HG02798 (cell line): ENCODE data around the gene FUCA1.
"Not testable (repeated sequence)": the region's sequence is repeated elsewhere in the genome, so short reads cannot be mapped to it uniquely, and the experiment has no call there.

Experiments
- ATAC-seq: cut with Tn5 transposase; IDR thresholded peaks from one replicate; pipeline ENCODE4 v1.9.1; 2021; ENCODE audit warnings: mild to moderate bottlenecking; ENCODE audit not compliant: unreplicated experiment, poor library complexity

Gene FUCA1

GRCh38 chr1:23867895-23868556 is at the start of gene FUCA1:
Gene FUCA1 (minus strand): TSS chr1:23868290. CDS start chr1:23868286, 4 bp downstream.
- peak; percentile 94 for ATAC-seq

- peak; percentile 73 for ATAC-seq
Measured at GRCh38 chr1:23916209-23917131, 48.4 kb upstream of the FUCA1 start.

DNA sequence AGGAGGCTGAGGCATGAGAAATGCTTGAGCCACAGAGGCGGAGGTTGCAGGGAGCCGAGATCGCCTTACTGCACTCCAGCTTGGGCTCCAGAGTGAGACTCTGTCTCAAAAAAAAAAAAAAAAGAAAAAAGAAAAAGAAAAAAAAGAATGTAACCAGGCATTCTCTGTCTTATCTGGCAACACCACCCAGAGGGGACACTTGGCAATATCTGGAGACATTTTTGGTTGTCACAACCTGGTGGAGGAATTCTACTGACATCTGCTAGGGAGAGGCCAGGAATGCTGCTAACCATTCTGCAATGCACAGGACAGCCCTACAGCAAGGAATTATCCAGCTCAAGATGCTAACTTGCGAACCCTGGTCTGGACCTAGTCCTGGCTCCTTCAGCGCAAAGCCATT is 47.4 kb upstream of the FUCA1 start:
- ATAC-seq: no peak

DNA sequence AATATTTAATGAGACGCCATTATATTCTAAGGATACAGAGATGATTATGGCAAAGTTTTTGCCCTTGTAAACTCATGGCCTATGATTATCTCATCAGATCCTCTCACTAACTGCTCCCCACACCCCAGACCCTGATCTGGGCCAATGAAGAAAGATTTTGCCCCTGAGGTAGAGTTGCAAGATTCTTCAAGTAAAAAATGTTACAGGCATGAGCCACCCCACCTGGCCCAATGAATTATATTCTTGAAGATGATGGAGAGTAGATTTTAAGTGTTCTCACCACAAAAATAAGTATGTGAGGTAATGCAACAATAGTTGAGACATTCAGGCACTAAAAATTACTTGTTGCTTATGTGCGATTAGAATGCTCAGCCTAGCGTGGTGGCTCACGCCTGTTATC is 46.8 kb upstream of the FUCA1 start:
- no peak for ATAC-seq

DNA sequence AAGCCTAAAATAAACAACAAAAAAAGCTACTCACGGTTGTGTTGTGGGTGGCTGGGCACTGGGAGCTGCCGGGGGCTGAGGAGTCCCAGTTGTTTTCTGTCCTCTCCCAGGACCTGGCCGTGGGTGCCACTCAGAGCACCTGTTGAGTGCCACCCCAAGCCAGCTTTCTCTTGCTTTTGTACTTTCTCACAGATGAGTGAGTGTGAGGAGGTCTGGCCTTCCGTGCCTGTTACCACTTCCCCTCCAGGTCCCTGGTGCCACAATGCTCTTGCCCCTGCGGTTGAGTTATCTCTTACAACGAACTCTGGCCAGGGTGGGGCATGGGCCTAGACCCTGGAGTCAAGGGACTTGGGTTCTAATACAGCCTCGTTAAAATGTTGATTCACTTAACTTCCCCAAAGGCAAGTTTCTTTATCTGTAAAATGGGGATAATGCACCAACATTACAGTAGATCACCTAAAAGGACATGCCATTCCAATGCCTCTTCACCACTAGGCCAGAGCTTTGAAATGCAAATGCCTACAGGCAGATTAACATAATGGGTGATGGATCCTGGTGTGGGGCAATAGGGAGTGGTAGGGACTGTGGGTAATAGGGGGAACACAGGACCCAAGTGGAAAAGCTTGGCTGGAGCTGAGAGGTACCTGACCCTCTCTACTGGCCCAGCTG is 45.3 kb upstream of the FUCA1 start, which contains the start of gene CNR2:
TSS of gene CNR2 (minus strand) at position 151 of the 669 bp plus-strand sequence. CDS start 37,745 bp downstream, outside the sequence.
- ATAC-seq: no peak

- no peak for ATAC-seq
Measured at GRCh38 chr1:23911921-23912320, 43.8 kb upstream of the FUCA1 start.

DNA sequence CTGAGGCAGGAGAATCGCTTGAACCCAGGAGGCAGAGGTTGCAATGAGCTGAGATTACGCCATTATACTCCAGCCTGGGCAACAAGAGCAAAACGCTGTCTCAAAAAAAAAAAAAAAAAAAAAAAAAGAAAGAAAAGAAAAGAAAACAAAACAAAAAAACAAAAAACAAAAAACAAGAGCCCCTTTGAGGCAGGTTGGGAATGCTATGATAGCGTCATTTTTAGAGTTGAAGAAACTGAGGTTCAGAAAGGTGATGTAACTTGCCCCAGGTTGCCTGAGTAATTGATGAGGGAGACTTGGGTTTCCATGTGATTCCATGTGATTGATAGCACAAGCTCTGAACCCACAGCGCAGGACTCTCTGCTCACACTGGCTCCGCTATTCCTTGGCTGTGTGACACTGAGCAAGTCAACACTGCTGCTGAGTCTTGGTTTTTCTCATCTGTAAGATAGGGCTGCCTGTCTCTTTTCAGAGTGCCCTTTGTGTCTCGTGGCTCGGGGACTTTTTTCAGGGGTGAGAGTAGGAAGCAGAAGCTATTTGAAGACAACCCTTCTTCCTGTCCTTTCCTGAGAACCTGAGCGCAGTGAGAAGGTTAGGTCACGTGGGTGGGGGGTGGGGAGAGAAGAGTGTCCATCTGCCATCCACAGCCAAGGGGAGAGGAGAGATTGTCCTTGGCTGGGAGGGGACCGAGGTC is 42.6 kb upstream of the FUCA1 start:
- peak; percentile 23 for ATAC-seq

- no peak for ATAC-seq
Measured at GRCh38 chr1:23910144-23910543, 42.1 kb upstream of the FUCA1 start.

DNA sequence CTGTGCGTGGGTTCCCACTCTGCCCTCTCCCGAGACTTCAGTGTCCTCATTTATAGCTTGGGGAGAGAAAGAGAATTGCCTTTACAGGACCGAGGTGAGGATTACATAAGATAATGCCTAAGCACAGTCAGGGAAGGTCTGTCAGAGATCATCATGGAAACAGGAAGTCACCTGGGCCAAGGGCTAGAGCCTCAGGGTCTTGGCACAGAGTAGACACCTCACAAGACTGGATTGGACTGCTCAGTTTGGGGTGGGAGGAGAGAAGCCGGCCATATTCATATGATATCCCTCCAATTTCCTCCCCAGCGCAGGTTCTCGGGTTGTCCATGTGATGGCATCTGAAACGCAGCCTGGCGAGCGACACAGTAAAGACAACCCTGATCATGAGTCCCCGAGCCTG is 41.3 kb upstream of the FUCA1 start:
- ATAC-seq: no peak

DNA sequence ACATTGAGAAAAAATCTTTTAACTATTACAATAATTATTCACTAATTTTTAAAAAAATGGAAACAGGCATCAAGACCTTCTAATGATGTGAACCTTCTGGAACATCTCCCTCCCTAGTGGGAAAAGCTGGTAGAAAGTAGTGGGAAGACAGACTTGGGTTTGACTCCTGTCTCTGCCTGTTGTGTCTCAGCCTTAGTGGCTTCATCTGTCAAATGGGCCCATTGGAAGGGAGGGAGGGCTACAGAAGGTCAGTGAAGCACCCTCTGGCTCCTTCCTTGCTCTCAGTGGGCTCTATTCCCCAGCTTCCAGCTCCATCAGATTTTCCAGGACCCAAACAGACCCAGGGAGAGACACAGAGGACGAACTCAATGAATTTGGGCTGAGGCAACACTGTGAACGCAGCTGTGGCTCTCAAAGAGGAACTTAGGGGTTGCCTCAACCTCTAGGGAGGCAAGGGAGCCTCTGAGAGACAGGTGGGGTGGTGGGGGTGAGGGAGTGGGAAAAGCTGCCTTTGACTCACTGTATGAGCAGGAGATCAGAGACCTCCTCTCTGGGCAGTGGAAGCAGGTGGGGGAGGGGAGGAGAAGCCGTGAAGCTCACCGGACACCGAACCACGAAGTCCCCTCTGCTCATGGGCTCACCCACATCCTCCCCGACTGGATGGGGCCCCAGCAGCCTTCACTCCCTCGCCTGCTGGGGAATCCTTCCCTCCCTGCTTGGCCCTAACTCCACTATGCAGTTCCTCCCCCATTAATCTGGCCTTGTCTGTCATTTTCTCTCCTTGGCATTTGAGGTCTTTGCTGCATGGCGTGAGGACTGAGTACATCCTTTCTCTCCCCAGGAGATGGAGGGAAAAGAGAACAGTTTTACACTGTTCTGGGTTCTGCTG is 40.6 kb upstream of the FUCA1 start:
- ATAC-seq: no peak

- no peak for ATAC-seq
Measured at GRCh38 chr1:23906731-23907130, 38.6 kb upstream of the FUCA1 start.

- ATAC-seq: no peak
Measured at GRCh38 chr1:23905461-23906025, 37.5 kb upstream of the FUCA1 start.

GRCh38 chr1:23904748-23905357 is 36.8 kb upstream of the FUCA1 start:
- ATAC-seq: peak; percentile 33

GRCh38 chr1:23903754-23904153 is 35.7 kb upstream of the FUCA1 start:
- no peak for ATAC-seq

DNA sequence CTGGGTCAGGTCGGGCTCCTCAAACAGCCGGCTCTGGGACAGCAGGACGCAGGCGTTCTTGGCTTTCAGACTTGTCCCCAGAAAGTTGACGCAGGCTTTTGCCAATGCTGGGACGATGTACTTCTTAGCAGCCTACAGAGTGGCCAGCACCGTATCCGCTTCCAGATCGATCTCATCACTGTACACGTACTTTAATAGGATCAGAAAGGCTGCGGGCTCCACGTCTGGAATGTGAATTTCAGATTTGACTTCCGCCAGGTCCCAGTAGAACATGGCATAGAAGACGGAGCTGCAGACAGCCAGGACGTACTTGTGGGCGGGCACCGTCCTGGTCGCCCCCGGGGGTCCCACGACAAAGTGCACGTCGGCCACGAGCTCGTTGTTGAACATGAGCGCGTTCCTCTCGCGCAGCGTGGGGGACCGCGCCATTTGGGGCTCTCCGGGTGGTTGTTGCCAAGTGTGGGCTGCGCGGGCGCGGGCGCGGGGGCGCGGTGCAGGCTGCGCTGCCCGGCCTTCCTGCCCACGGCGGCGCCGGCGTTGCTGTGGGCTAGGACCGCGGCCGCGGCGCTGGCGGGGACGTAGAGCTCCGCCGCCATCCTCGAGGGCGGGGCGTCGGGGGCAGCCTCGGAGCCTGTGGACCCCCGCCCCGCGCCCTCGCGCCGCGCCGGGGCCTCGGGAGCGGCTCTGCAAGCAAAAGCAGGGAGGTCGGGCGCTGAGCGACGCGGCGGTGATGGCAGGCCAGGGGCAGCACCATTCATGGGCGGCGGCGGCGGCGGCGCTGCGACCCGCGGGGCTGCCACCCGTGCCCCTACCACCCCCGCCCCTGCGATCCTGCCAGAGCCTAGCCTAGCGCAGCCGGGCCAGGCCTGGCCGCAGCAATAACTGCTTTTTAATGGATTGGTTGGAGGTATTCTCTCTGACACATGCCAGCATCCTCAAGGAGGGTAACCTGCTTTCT is 34.5 kb upstream of the FUCA1 start:
- ATAC-seq: no peak

- not testable (repeated sequence) for ATAC-seq
Measured at GRCh38 chr1:23900017-23900416, 31.9 kb upstream of the FUCA1 start.

GRCh38 chr1:23899070-23899469 is 31.0 kb upstream of the FUCA1 start:
- ATAC-seq: no peak
